ENCODE results near the gene CDR2.

CDR2 gene

GRCh38 chr16:22413819-22414218 lies 39.4 kb upstream of the CDR2 start:
- no peak overlapping the region for H3K27ac ChIP-seq
- TF ChIP-seq CTCF (conservative IDR thresholded peaks at IDR 0.05): no peak

DNA sequence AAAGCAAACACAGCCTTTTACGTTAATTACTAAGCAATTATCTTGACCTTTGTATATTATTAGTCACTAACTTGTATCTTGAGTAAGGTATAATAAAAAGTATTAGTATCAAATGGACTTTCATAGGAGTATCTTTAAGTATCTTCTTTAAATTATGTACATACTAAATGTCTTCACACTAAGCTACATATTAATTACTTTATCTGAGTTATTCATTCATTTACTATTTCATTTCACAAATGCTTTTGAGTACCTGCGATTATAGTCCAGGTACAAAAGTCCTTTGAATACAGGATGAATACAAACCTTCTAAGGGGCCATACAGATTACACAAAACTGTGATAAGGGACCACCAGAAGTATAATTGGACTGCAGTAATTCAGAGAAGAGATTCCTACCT lies 33.1 kb upstream of the CDR2 start:
- TF ChIP-seq CTCF (conservative IDR thresholded peaks at IDR 0.05): no peak
- H3K27ac ChIP-seq: no peak overlapping the region

DNA sequence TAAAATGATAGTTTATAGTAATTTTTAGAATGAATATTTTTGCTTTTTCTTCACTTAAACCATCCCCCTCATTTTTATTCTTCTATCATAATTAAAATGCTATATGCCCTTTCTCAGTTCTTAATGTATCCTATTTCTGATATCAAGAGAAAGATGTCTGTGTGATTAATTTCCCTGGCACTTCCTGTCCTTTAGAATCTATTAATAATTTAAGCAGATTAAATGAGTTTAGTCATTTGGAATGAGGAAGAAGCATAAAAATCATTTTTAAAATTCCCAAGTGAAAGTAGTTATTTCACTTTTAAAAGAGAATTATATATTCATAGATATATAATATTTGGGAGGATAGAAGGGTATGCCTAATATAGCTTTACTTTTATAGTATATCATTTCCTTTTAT lies 27.8 kb upstream of the CDR2 start:
- no peak overlapping the region for H3K27ac ChIP-seq
- TF ChIP-seq CTCF (conservative IDR thresholded peaks at IDR 0.05): no peak

DNA sequence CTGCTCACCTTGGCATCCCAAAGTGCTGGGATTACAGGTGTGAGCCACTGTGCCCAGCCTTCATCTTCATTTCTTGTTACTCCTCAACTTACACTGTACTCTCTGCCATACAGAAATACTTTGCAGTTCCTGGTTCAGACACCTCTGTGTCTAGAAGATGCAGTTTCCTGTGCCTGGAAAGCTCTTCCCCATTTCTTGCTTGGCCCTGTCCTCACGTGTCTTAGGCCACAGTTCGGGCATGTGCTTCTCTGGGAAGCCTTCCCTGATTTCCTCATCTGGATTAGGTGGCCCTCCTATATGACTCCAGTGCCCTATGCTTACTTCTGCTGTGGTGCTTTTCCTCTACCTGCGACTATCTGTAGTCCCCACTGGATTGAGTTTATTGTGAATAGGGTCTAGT lies 26.5 kb upstream of the CDR2 start:
- TF ChIP-seq CTCF (conservative IDR thresholded peaks at IDR 0.05): no peak
- no peak overlapping the region for H3K27ac ChIP-seq

GRCh38 chr16:22397931-22398330 lies 23.5 kb upstream of the CDR2 start:
- H3K27ac ChIP-seq: no peak overlapping the region
- no peak for TF ChIP-seq CTCF (conservative IDR thresholded peaks at IDR 0.05)

- no peak overlapping the region for H3K27ac ChIP-seq
- TF ChIP-seq CTCF (conservative IDR thresholded peaks at IDR 0.05): no peak
Observed at GRCh38 chr16:22397464-22397863, 23.0 kb upstream of the CDR2 start.

DNA sequence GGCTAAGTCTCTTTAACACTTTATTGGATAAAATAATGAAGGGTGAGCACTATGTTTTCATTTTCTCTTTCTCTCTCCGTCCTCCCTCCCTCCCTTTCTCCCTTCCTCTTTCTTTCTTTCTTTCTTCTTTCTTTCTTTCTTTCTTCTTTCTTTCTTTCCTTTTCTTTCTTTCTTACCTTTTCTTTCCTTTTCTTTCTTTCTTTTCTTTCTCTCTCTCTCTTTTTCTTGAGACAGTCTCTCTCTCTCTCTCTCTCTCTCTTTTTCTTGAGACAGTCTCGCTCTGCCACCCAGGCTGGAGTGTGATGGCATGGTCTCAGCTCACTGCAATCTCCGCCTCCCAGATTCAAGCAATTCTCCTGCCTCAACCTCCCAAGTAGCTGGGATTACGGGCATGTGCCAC lies 21.5 kb upstream of the CDR2 start:
- H3K27ac ChIP-seq: no peak overlapping the region
- TF ChIP-seq CTCF (conservative IDR thresholded peaks at IDR 0.05): no peak

DNA sequence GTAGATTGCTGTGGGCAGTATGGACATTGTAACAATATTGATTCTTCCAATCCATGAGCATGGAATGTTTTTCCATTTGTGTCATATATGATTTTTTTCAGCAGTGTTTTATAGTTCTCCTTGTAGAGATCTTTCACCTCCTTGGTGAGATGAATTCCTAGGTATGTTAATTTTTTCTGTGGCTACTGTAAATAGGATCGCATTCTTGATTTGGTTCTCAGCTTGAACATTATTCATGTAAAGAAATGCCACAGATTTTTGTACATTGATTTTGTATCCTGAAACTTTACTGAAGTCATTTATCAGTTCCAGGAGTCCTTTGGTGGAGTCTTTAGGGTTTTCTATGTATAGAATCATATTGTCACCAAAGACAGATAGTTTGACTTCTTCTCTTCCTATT lies 19.7 kb upstream of the CDR2 start:
- no peak for TF ChIP-seq CTCF (conservative IDR thresholded peaks at IDR 0.05)
- H3K27ac ChIP-seq: no peak overlapping the region

Data from VCaP (cell line).